SJCRH30 (cell line): Measurements from ENCODE around the gene POU6F2. TPM values are rescaled to one million over a fixed set of nuclear protein-coding genes. Genes with fewer than 3 reads are reported as not detected.
"Not testable (repeated sequence)": the region's sequence is repeated elsewhere in the genome, so short reads cannot be mapped to it uniquely, and the experiment has no call there.

Experiments used
- DNase-seq, 2 experiments: peaks; one replicate each; pipeline ENCODE4 v3.0.0-alpha.2; 2015 to 2020
- H3K27ac ChIP-seq: fragments of 250-450 bp; sonication (Bioruptor Pico); 2 replicates; pipeline ENCODE4 v1.5.1; 2020; ENCODE audit warnings: mild to moderate bottlenecking, moderate library complexity
- H3K27me3 ChIP-seq: fragments of 250-450 bp; sonication (Bioruptor Pico); 2 replicates; pipeline ENCODE4 v1.5.1; 2020; ENCODE audit warnings: mild to moderate bottlenecking, moderate library complexity
- H3K36me3 ChIP-seq: fragments of 250-450 bp; sonication (Bioruptor Pico); 2 replicates; pipeline ENCODE4 v1.5.1; 2020; ENCODE audit warnings: mild to moderate bottlenecking, moderate library complexity
- H3K4me1 ChIP-seq: fragments of 250-450 bp; sonication (Bioruptor Pico); 2 replicates; pipeline ENCODE4 v1.5.1; 2020; ENCODE audit warnings: mild to moderate bottlenecking, moderate library complexity
- H3K4me3 ChIP-seq: fragments of 250-450 bp; sonication (Bioruptor Pico); 2 replicates; pipeline ENCODE4 v1.5.1; 2020; ENCODE audit warnings: mild to moderate bottlenecking, moderate library complexity
- H3K9me3 ChIP-seq: fragments of 250-450 bp; sonication (Bioruptor Pico); replicated peaks from 2 replicates; pipeline ENCODE4 v1.5.1; 2020; ENCODE audit warnings: mild to moderate bottlenecking, moderate library complexity
- total RNA-seq: library from RNA; depleted of rRNA; stranded (reverse); fragments of >200 nt; shearing (Covaris generic); gene quantifications from 2 replicates; pipeline ENCODE4 v1.2.3, GENCODE V29; 2014

The POU6F2 gene
- total RNA-seq, 1 experiment from 2014 or later, result not detected

- DNase-seq, result no peak
- no peak overlapping the region for H3K27ac ChIP-seq
- no peak overlapping the region for H3K4me3 ChIP-seq
- no peaks in the 10 kb centered on the region for H3K36me3 ChIP-seq
- H3K9me3 ChIP-seq, result no peaks in the 10 kb centered on the region
- H3K4me1 ChIP-seq, result no peaks in the 10 kb centered on the region
- H3K27me3 ChIP-seq, result no peaks in the 10 kb centered on the region; the same call in 1 of the 2 replicates
These were observed 327.1 kb downstream of the POU6F2 start for GRCh38 chr7:39304668-39305405.

DNA sequence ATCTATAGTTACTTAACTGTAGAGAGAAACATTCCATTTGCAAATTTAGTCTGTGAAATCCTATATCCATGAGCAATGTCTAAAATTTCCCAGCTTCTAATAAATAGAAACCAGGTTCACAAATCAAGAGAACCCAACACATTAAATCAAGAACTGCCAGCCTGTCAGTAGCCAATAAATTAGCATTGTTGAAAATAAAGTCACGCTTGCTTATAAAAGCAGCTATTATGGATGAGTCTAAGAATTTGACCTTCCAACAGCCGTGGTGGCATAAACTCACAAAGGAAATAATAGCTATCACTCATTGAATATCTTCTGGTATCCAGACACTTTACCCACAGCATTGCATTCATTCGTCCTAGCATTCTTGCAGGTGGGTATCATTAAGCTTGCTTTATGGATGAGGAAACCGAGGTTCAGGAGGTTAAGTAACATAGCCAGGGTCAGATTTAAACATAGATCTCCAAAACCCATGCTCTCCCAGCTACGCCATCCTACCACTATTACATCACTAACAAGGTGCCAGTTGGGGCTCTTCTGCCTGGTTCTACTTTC is 328.4 kb downstream of the POU6F2 start:
- H3K9me3 ChIP-seq, result no peaks in the 10 kb centered on the region
- DNase-seq, result no peak
- no peaks in the 10 kb centered on the region for H3K36me3 ChIP-seq
- H3K27ac ChIP-seq, result no peak overlapping the region
- H3K27me3 ChIP-seq, result no peaks in the 10 kb centered on the region; the same call in 1 of the 2 replicates
- no peak overlapping the region for H3K4me3 ChIP-seq
- H3K4me1 ChIP-seq, result no peaks in the 10 kb centered on the region

DNA sequence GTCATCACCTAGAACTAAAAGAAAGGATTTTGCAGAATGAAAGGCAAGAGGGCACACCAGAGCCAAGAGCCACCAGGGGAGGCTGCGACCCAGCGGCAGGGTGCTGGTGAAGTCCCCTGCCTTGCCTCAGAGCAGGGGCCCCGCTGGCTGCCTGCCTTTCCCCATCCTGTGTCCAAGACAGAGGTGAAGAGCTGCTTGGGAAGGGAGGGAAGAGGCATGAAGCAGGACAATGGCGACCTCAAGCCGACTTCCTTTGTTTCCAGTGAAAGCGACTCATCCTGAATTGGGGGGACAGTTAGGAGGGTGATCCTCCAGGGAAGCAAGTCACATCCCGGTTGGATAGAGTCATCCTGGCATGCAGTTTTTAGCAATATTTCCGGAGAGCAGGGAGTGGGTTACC is 333.0 kb downstream of the POU6F2 start:
- Histone ChIP-seq H3K9me3 (no peaks in the 10 kb centered on the region), H3K27me3 (peaks cover 11% of the 10 kb centered on the region), H3K4me1 (no peaks in the 10 kb centered on the region), H3K36me3 (no peaks in the 10 kb centered on the region), H3K4me3 (no peak overlapping the region), H3K27ac (no peak overlapping the region)
- no peak for DNase-seq

DNA sequence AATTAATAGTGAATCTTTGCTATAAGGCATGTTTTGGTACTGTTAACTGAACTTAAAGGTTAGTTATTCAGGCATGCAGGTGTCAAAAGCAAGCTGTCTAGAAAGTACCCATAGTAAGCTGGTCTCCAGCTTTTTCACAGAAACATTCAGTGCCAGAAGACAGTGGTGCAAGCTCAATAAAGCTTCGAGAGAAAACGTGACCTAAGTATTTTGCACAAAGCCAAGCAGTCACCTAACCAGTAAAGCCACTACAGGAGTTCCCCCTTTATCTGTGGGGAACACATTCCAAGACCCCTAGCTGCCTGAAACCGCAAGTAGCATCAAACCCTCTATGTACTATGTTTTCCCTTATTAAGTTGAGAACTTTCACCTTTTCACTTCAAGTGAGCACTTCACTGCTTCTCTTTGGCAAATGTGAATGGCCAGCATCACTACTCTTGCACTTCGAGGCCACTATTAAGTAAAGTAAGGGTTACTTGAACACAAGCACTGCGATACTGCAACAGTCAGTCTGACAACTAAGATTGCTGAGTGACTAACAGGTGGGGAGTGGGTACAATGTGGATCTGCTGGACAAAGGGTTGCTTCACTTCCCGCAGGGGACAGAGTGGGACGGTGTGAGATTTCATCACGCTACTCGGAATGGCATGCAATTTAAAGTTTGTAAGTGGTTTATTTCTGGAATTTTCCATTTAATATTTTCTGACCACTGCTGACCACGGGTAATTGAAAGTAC is 334.7 kb downstream of the POU6F2 start:
- Histone ChIP-seq H3K4me3 (no peak overlapping the region), H3K36me3 (no peaks in the 10 kb centered on the region), H3K4me1 (no peaks in the 10 kb centered on the region), H3K9me3 (no peaks in the 10 kb centered on the region), H3K27me3 (peaks cover 11% of the 10 kb centered on the region; the same call in 1 of the 2 replicates), H3K27ac (no peak overlapping the region)
- no peak for DNase-seq

- Histone ChIP-seq H3K27me3 (peaks cover 11% of the 10 kb centered on the region; the same call in 1 of the 2 replicates), H3K9me3 (no peaks in the 10 kb centered on the region)
- no peak for DNase-seq
These were observed 335.7 kb downstream of the POU6F2 start for GRCh38 chr7:39313376-39313775.

GRCh38 chr7:39313974-39314373 is 336.3 kb downstream of the POU6F2 start:
- DNase-seq, result no peak
- no peaks in the 10 kb centered on the region for H3K4me1 ChIP-seq
- peaks cover 11% of the 10 kb centered on the region; the same call in 1 of the 2 replicates for H3K27me3 ChIP-seq
- H3K27ac ChIP-seq, result no peak overlapping the region
- H3K9me3 ChIP-seq, result no peaks in the 10 kb centered on the region
- H3K4me3 ChIP-seq, result no peak overlapping the region
- H3K36me3 ChIP-seq, result no peaks in the 10 kb centered on the region

More at GRCh38 chr7:39313376-39313775, 335.7 kb downstream of the POU6F2 start:
- Histone ChIP-seq H3K36me3 (no peaks in the 10 kb centered on the region), H3K4me3 (no peak overlapping the region), H3K4me1 (no peaks in the 10 kb centered on the region), H3K27ac (no peak overlapping the region)

DNA sequence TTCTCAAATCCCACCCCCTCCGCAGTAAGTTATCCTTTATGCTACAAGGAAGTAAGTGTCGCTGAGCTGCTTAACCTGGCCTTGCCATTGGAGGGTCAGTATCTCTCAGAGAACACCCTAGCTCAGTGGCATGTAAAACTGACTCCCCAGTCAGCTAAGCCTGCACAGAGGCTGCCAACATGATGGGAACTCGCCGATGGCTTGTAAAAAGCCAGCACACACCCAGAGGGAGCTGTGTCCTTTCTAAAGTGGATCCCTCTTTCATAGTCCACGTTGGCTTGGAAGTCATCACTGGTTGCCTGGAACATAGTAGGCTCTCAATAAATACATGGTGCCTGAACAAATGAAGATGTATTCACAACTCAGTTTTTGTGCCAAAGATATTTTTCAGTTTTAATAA is 339.4 kb downstream of the POU6F2 start:
- Histone ChIP-seq H3K4me1 (no peaks in the 10 kb centered on the region), H3K27ac (no peak overlapping the region), H3K36me3 (no peaks in the 10 kb centered on the region), H3K9me3 (no peaks in the 10 kb centered on the region), H3K4me3 (no peak overlapping the region), H3K27me3 (peaks cover 11% of the 10 kb centered on the region; the same call in 1 of the 2 replicates)
- DNase-seq, result no peak

GRCh38 chr7:39317896-39318295 is 340.2 kb downstream of the POU6F2 start:
- H3K27ac ChIP-seq, result no peak overlapping the region
- no peaks in the 10 kb centered on the region for H3K9me3 ChIP-seq
- H3K4me1 ChIP-seq, result no peaks in the 10 kb centered on the region
- H3K4me3 ChIP-seq, result no peak overlapping the region
- H3K36me3 ChIP-seq, result no peaks in the 10 kb centered on the region
- DNase-seq, result no peak
- H3K27me3 ChIP-seq, result peaks cover 9% of the 10 kb centered on the region; the same call in 1 of the 2 replicates

- DNase-seq, result no peak
- H3K4me1 ChIP-seq, result no peaks in the 10 kb centered on the region
- no peak overlapping the region for H3K27ac ChIP-seq
- H3K4me3 ChIP-seq, result no peak overlapping the region
- no peaks in the 10 kb centered on the region for H3K9me3 ChIP-seq
- H3K27me3 ChIP-seq, result no peaks in the 10 kb centered on the region
- H3K36me3 ChIP-seq, result no peaks in the 10 kb centered on the region
These were observed 343.5 kb downstream of the POU6F2 start for GRCh38 chr7:39321245-39321644.

DNA sequence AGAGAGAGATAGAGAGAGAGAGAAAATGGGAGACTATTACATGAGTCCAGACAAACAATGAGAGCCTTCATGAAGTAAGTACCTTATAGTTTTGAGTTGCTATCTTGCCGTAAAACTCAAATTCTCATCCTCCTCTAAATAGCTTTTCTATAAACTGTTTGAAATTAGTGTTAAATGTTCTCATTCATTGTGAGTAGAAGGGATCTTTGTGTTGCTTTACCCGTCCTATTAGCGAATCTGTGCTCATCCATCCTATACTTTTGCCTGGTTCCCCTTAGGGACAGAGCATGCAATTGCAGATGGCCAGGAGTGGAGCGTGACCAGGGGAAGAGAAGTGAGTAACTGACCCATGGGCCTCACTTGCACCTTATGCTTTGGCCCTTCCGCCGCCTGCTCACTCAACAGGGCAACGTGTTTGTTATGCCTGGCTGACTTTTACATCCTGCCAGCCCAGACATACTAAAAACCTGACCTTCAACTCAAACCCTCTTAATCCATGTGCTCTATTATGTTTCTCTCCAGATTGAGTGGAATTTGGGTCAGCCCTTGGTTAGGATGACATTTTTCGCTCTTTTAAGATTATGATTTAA is 344.3 kb downstream of the POU6F2 start:
- Histone ChIP-seq H3K9me3 (no peaks in the 10 kb centered on the region), H3K36me3 (no peaks in the 10 kb centered on the region), H3K4me3 (no peak overlapping the region), H3K27me3 (no peaks in the 10 kb centered on the region), H3K4me1 (no peaks in the 10 kb centered on the region), H3K27ac (no peak overlapping the region)
- DNase-seq, result no peak

GRCh38 chr7:39324139-39324760 is 346.5 kb downstream of the POU6F2 start:
- no peak overlapping the region for H3K4me3 ChIP-seq
- no peak for DNase-seq
- no peaks in the 10 kb centered on the region for H3K9me3 ChIP-seq
- no peaks in the 10 kb centered on the region for H3K27me3 ChIP-seq
- no peaks in the 10 kb centered on the region for H3K36me3 ChIP-seq
- H3K4me1 ChIP-seq, result no peaks in the 10 kb centered on the region
- no peak overlapping the region for H3K27ac ChIP-seq

GRCh38 chr7:39331607-39332006 is 353.9 kb downstream of the POU6F2 start:
- not testable (repeated sequence) for H3K4me3 ChIP-seq, H3K27ac ChIP-seq, H3K27me3 ChIP-seq, DNase-seq, H3K9me3 ChIP-seq, H3K36me3 ChIP-seq, H3K4me1 ChIP-seq

DNA sequence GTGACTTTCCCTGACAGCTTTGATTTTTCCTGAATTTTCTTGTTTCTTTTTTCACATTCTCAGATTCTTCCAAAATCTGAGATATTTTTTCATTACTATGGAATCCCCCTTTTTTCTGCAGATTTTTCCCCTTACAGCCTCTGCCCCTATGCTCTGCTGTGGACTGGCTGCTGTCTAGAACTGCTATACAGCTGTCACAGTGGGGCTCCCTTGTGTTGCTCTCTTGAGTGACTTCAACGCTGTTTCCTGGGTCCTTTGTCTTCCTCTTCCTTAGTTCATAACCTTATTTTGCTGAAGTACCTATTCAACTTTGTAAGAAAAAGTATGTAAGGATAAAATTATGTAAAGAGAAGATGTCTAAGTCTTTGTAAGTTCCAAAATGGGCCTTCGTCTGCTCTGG is 354.4 kb downstream of the POU6F2 start:
- Histone ChIP-seq H3K4me1 (no peaks in the 10 kb centered on the region), H3K4me3 (no peak overlapping the region), H3K27ac (no peak overlapping the region), H3K27me3 (no peaks in the 10 kb centered on the region), H3K36me3 (no peaks in the 10 kb centered on the region), H3K9me3 (no peaks in the 10 kb centered on the region)
- DNase-seq, result no peak

GRCh38 chr7:39333701-39334100 is 356.0 kb downstream of the POU6F2 start:
- H3K36me3 ChIP-seq, result no peaks in the 10 kb centered on the region
- DNase-seq, result no peak
- H3K4me1 ChIP-seq, result no peaks in the 10 kb centered on the region
- H3K9me3 ChIP-seq, result no peaks in the 10 kb centered on the region
- H3K27me3 ChIP-seq, result no peaks in the 10 kb centered on the region
- no peak overlapping the region for H3K4me3 ChIP-seq
- H3K27ac ChIP-seq, result no peak overlapping the region
